Vagina (tissue), 2 donors: ENCODE results near the gene AQP12B.
"Not testable (repeated sequence)": the region's sequence is repeated elsewhere in the genome, so short reads cannot be mapped to it uniquely, and the experiment has no call there.

ENCODE experiments used
- CTCF ChIP-seq, 3 experiments: fragments of 450-650 bp in 2 of 3; fragments of 200-600 bp in 1 of 3; sonication (generic) in 1 of 3; IDR thresholded peaks; one replicate each; pipeline ENCODE4 v1.5.1; 2017 to 2019; ENCODE audit warnings: antibody characterized with exemption in 3 of 3, mild to moderate bottlenecking in 2 of 3, moderate library complexity in 2 of 3
- POLR2A ChIP-seq, 2 donors: fragments of 450-650 bp; IDR thresholded peaks; one replicate each; pipeline ENCODE4 v1.6.1; 2017; ENCODE audit warnings: antibody characterized with exemption in 2 of 2, mild to moderate bottlenecking in 2 of 2, moderate library complexity in 2 of 2
- POLR2AphosphoS5 ChIP-seq, 2 donors: sonication (generic); formaldehyde crosslinking; IDR thresholded peaks; one replicate each; pipeline ENCODE4 v1.9.0; 2017; ENCODE audit warnings: antibody characterized with exemption in 2 of 2, mild to moderate bottlenecking in 2 of 2, low read depth in 1 of 2; ENCODE audit not compliant: insufficient read depth in 1 of 2

GRCh38 chr2:240678043-240678442 lies 4.6 kb downstream of the AQP12B start:
- not testable (repeated sequence) for TF ChIP-seq CTCF (IDR thresholded peaks at IDR 0.05); POLR2A (IDR thresholded peaks at IDR 0.05); POLR2AphosphoS5 (IDR thresholded peaks at IDR 0.05; ENCODE audit: insufficient read depth in 1 of 2, low read depth in 1 of 2)
